A549 (cell line): Measurements from ENCODE around the gene XPNPEP3. TPM values are rescaled to one million over a fixed set of nuclear protein-coding genes. Genes with fewer than 3 reads are reported as not detected.
"Not testable (repeated sequence)": the region's sequence is repeated elsewhere in the genome, so short reads cannot be mapped to it uniquely, and the experiment has no call there.

ENCODE experiments used
- ATAC-seq, 2 experiments: fragments of 200-7000 bp in 1 of 2; fragments of >200 bp in 1 of 2; cut with Nextera tagmentation in 1 of 2; cut with Tn5 transposase in 1 of 2; 3 replicates each; pipeline versions ENCODE4 v1.8.0 to v1.9.1; 2018 to 2020; ENCODE audit warnings: mild to moderate bottlenecking in 1 of 2, moderate library complexity in 1 of 2
- CTCF ChIA-PET: fragments of 300-600 bp; sonication (Branson Sonifier 250); formaldehyde crosslinking; extraction: SDS; loops from one replicate; lab custom pipeline; 2021; ENCODE audit warnings: antibody characterized with exemption, inconsistent platforms; lab: Yijun Ruan, JAX
- POLR2A ChIA-PET: fragments of 350-600 bp; formaldehyde crosslinking; extraction: SDS; loops from one replicate; lab custom pipeline; 2021; ENCODE audit warnings: antibody characterized with exemption, inconsistent platforms; lab: Yijun Ruan, JAX
- DNase-seq, 2 experiments: peaks; one replicate each; pipeline versions ENCODE4 v3.0.0 to v3.0.0-alpha.2; 2011 to 2016; ENCODE audit warnings: low read depth in 1 of 2, low spot score in 1 of 2
- FAIRE-seq: peaks from 2 replicates; lab custom pipeline; 2011; peaks lifted over from hg19 to GRCh38; lab: Jason Lieb, UNC
- H3K27ac ChIP-seq, 2 experiments: fragments of >200 bp; sonication (Bioruptor Twin); formaldehyde crosslinking; 3 replicates each; pipeline ENCODE4 v1.5.1; 2016 to 2017
- H3K4me1 ChIP-seq: fragments of >200 bp; sonication (Bioruptor Twin); formaldehyde crosslinking; 3 replicates; pipeline ENCODE4 v1.6.1; 2016
- H3K4me2 ChIP-seq: fragments of >200 bp; sonication (Bioruptor Twin); formaldehyde crosslinking; 3 replicates; pipeline ENCODE4 v1.6.1; 2016
- H3K4me3 ChIP-seq: fragments of >200 bp; sonication (Bioruptor Twin); formaldehyde crosslinking; 3 replicates; pipeline ENCODE4 v1.5.1; 2016
- H3K9me3 ChIP-seq: fragments of >200 bp; sonication (Bioruptor Twin); formaldehyde crosslinking; 3 replicates; pipeline ENCODE4 v1.6.1; 2016
- ATOH8 ChIP-seq: fragments of 250-450 bp; sonication (Bioruptor Pico); IDR thresholded peaks from 2 replicates; pipeline ENCODE4 v1.5.0; 2020; ENCODE audit warnings: low read depth, mild to moderate bottlenecking, moderate library complexity
- BCL3 ChIP-seq: fragments of >200 bp; sonication (Bioruptor Twin); formaldehyde crosslinking; IDR thresholded peaks from 3 replicates; pipeline ENCODE4 v1.6.1; 2016
- CBX8 ChIP-seq: fragments of 200-600 bp; sonication (generic); IDR thresholded peaks from 2 replicates; pipeline ENCODE4 v1.6.1; 2016
- CEBPB ChIP-seq, 2 experiments: fragments of >200 bp in 1 of 2; sonication (Bioruptor Twin) in 1 of 2; formaldehyde crosslinking in 1 of 2; IDR thresholded peaks; 2 replicates each; pipeline ENCODE4 v1.6.1; 2012 to 2016
- E2F6 ChIP-seq: IDR thresholded peaks from 2 replicates; pipeline ENCODE4 v1.6.1; 2012; ENCODE audit warnings: low read depth, borderline replicate concordance
- ESRRA ChIP-seq: fragments of 150-350 bp; IDR thresholded peaks from 2 replicates; pipeline ENCODE4 v1.6.1; 2014; ENCODE audit warnings: mild to moderate bottlenecking, low read length, borderline replicate concordance
- FOSB ChIP-seq: fragments of 250-450 bp; sonication (Bioruptor Pico); IDR thresholded peaks from 2 replicates; pipeline ENCODE4 v1.5.0; 2020; ENCODE audit warnings: mild to moderate bottlenecking, moderate library complexity
- FOXS1 ChIP-seq: fragments of 250-450 bp; sonication (Bioruptor Pico); IDR thresholded peaks from 2 replicates; pipeline ENCODE4 v1.5.0; 2020; ENCODE audit warnings: mild to moderate bottlenecking, moderate library complexity
- HOXB13 ChIP-seq: fragments of 250-450 bp; sonication (Bioruptor Pico); IDR thresholded peaks from 2 replicates; pipeline ENCODE4 v1.5.0; 2020; ENCODE audit warnings: low read depth, mild to moderate bottlenecking, moderate library complexity
- KDM5A ChIP-seq: fragments of 200-600 bp; sonication (generic); IDR thresholded peaks from 2 replicates; pipeline ENCODE4 v1.6.1; 2016; ENCODE audit warnings: antibody characterized with exemption, mild to moderate bottlenecking
- MAFK ChIP-seq: fragments of 450-650 bp; IDR thresholded peaks from 2 replicates; pipeline ENCODE4 v1.6.1; 2014; ENCODE audit not compliant: partially characterized antibody
- MYC ChIP-seq: IDR thresholded peaks from 2 replicates; pipeline ENCODE4 v1.6.1; 2012; ENCODE audit warnings: mild to moderate bottlenecking, inconsistent platforms, low read length, improper control_type of control experiment, borderline replicate concordance
- NFE2L2 ChIP-seq: fragments of 150-350 bp; conservative IDR thresholded peaks from 2 replicates; pipeline ENCODE4 v1.6.1; 2014; ENCODE audit warnings: low read length
- RAD21 ChIP-seq, 2 experiments: fragments of >200 bp in 1 of 2; sonication (Bioruptor Twin) in 1 of 2; formaldehyde crosslinking in 1 of 2; IDR thresholded peaks in 1 of 2; conservative IDR thresholded peaks in 1 of 2; 2 replicates in 1 of 2; 3 replicates in 1 of 2; pipeline ENCODE4 v1.6.1; 2012 to 2018; ENCODE audit warnings: inconsistent platforms in 1 of 2
- USF2 ChIP-seq: fragments of 450-650 bp; IDR thresholded peaks from 2 replicates; pipeline ENCODE4 v1.6.1; 2014; ENCODE audit warnings: antibody characterized with exemption
- ZFP36 ChIP-seq: fragments of 450-650 bp; IDR thresholded peaks from 2 replicates; pipeline ENCODE4 v1.6.1; 2014; ENCODE audit warnings: borderline replicate concordance; ENCODE audit not compliant: partially characterized antibody
- WGBS: methylation state at CpG from one replicate; pipeline ENCODE4 v1.1.6; 2017; ENCODE audit errors: missing lambda C conversion rate; 5-methylcytosine and 5-hydroxymethylcytosine counted together
- polyA plus RNA-seq, 4 experiments: library from polyadenylated mRNA; depleted of rRNA in 3 of 4; stranded (reverse); fragments of >200 nt; fragmentation: RNase III in 1 of 4; extraction: RNeasy Plus Mini Kit Qiagen cat#74134 plus additional on column Dnase treatment in 1 of 4; gene quantifications; 2 replicates in 3 of 4; 3 replicates in 1 of 4; pipeline ENCODE4 v1.2.3, GENCODE V29; 2011 to 2017

Gene XPNPEP3
- polyA plus RNA-seq, 2 of the 4 experiments (the other 2 are of a cell fraction) = 12.7 to 23.3 TPM

- CTCF ChIA-PET = interaction anchor here (1.0 kb wide), 1 partner anchor 25 kb away, joined by 7 read pairs; no protein-coding TSS in a partner anchor
- H3K27ac ChIP-seq, POLR2A ChIA-PET, DNase-seq, H3K4me3 ChIP-seq, FAIRE-seq, H3K9me3 ChIP-seq, ATAC-seq, H3K4me2 ChIP-seq: not testable (repeated sequence)
- 91% methylated on average over 11 of the region's 11 CpGs for WGBS
- H3K4me1 ChIP-seq = peaks cover 15% of the 10 kb centered on the region; the same call in 2 of the 3 replicates
- TF ChIP-seq CEBPB (IDR thresholded peaks at IDR 0.05) = peak in 1 of 2 experiments; percentile 28; a peak in 1 of 4 replicates
Observed at GRCh38 chr22:40845816-40846215, 11.1 kb upstream of the XPNPEP3 start.

- DNase-seq (no peak), FAIRE-seq (no peak), ATAC-seq (no peak)
- Histone ChIP-seq H3K4me1 (peaks cover 45% of the 10 kb centered on the region), H3K9me3 (no peaks in the 10 kb centered on the region), H3K27ac (no peak overlapping the region), H3K4me2 (peak overlapping the region; percentile 98), H3K4me3 (no peak overlapping the region)
- TF ChIP-seq ATOH8 (no peak), FOXS1 (no peak)
- ChIA-PET CTCF (interaction anchor here (1.6 kb wide), 1 partner anchor 170 kb away, joined by 4 read pairs; no protein-coding TSS in a partner anchor), POLR2A (no interaction called here)
- 73% methylated on average over 1 of the region's 1 CpG for WGBS
Observed at GRCh38 chr22:40853333-40853732, 3.6 kb upstream of the XPNPEP3 start.

- ChIA-PET POLR2A (no interaction called here), CTCF (interaction anchor here (1.1 kb wide), 1 partner anchor 171 kb away, joined by 3 read pairs; no protein-coding TSS in a partner anchor)
- Histone ChIP-seq H3K27ac (0 out of 6 replicates have a peak overlapping the region, but pooled peaks of 1 of the 2 experiments have one; percentile 39), H3K4me3 (peak overlapping the region; percentile 99; the same call in 1 of the 3 replicates), H3K4me1 (peaks cover 47% of the 10 kb centered on the region), H3K4me2 (peak overlapping the region; percentile 98), H3K9me3 (no peaks in the 10 kb centered on the region)
- no peak for TF ChIP-seq ZFP36
- TF ChIP-seq BCL3 = no peak
- no peak for TF ChIP-seq NFE2L2
- no peak for TF ChIP-seq HOXB13
- no peak for TF ChIP-seq MYC
- no peak for TF ChIP-seq FOSB (CRISPR knock-in tag)
- TF ChIP-seq MAFK = no peak
- no peak for TF ChIP-seq CBX8
- no peak for TF ChIP-seq E2F6
- TF ChIP-seq KDM5A = no peak
- no peak for DNase-seq
- no peak for FAIRE-seq
- no peak for ATAC-seq
- 40% methylated on average over 3 of the region's 3 CpGs for WGBS
Observed at GRCh38 chr22:40853961-40854360, 3.0 kb upstream of the XPNPEP3 start.

GRCh38 chr22:40855071-40855978, 1.6 kb upstream of the XPNPEP3 start:
- Histone ChIP-seq H3K4me1 (peaks cover 46% of the 10 kb centered on the region), H3K4me2 (peak overlapping the region; percentile 98), H3K9me3 (no peaks in the 10 kb centered on the region), H3K27ac (peak overlapping the region; percentile 95 to 97), H3K4me3 (peak overlapping the region; percentile 99)
- no peak for TF ChIP-seq RAD21 (conservative IDR thresholded peaks at IDR 0.05 in 1 of 2, IDR thresholded peaks at IDR 0.05 in 1 of 2)
- no peak for TF ChIP-seq ESRRA
- TF ChIP-seq MAFK = no peak
- TF ChIP-seq USF2 = no peak
- DNase-seq = no peak
- ChIA-PET CTCF (interaction anchor here (1.1 kb wide), 2 partner anchors 32 to 172 kb away, joined by 3 read pairs; no protein-coding TSS in a partner anchor), POLR2A (interaction anchor here (0.5 kb wide), 2 partner anchors 8 to 294 kb away, joined by 3 to 4 read pairs; no protein-coding TSS in a partner anchor)
- no peak for ATAC-seq
- no peak for FAIRE-seq
- WGBS = 11% methylated on average over 20 of the region's 20 CpGs
